ENCODE data around the gene MUS81.

Gene MUS81

DNA sequence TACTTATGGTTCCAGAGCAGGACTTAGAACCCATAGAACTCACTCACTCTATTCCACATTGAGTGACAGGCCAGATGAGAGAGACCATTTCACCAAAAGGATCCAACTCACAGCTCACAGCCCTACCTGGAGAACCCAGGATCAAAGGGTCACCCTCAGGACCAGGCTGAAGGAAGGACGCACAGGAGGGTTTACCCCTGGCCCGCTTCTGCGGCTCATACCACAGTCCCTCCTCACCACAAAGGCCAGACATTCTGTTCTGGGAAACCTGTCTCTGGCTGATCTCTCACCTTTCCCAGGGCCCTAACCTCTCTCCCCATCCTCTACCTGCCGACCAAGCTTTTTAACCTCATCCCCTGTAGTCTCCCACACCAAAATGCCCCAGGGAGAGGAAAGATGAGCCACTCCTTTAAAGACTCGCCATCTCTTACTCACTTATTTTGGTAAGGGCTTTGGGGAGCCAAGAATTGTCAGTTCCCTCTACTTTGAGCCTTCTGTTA is 35.3 kb downstream of the MUS81 start:
- TF ChIP-seq TARDBP (IDR thresholded peaks at IDR 0.05) (no peak), ZNF384 (IDR thresholded peaks at IDR 0.05) (no peak)
- TF ChIP-seq, protein P1, sequence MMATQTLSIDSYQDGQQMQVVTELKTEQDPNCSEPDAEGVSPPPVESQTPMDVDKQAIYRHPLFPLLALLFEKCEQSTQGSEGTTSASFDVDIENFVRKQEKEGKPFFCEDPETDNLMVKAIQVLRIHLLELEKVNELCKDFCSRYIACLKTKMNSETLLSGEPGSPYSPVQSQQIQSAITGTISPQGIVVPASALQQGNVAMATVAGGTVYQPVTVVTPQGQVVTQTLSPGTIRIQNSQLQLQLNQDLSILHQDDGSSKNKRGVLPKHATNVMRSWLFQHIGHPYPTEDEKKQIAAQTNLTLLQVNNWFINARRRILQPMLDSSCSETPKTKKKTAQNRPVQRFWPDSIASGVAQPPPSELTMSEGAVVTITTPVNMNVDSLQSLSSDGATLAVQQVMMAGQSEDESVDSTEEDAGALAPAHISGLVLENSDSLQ (IDR thresholded peaks at IDR 0.05): peak; percentile 55; the same call in 1 of the 2 replicates
- ChIA-PET POLR2A (interaction anchor here (1.2 to 2.0 kb wide), 2 partner anchors 36 to 175 kb away, joined by 3 to 6 read pairs; partner anchors contain the start of gene RNASEH2C), CTCF (interaction anchor here (1.4 kb wide), 1 partner anchor 11 kb away, joined by 3 read pairs; no protein-coding TSS in a partner anchor)
- no peak for DNase-seq (ENCODE audit: extremely low spot score)

DNA sequence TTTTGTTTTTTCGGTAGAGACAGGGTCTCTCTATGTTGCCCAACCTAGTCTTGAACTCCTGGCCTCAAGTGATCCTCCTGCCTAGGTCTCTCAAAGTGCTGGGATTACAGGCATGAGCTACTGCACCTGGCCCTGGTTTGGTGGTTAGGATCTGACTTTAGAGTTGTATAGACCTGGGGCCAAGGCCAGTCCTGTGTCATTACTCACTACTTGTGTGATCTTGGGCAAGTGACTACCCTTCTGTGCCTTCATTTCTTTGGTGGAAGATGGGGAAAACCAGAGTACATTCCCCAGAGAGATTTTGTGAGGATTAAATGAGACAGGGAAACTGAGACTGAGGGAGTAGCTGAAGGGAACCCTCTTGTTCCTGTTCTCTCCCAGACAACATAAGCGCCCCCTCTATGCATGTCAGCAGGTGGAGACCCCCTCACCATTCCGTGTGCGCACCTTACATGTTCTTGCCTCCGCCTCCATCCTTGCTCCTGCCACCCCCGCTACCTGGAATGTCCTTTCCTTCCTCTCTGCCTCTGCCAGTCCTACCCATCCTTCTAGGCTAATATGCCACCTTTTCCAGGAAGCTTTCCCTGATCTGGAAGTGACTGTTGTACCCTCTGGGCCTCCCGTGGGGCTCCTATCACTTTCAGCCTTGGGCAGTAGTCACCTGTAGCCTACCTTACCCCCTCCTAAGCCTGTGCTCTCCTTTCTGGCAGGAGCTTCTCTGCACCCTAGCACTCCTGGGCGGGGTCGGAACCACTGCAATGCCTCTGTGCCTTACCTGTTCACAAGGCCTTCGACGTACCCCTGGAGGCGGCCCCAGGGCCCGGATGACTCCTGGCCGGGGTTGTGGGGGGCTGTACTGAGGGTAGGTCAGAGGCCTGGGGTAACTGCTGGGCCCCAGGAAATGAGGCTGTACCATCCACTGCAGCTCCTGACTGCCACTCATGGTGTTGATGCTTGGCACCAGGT is 36.1 kb downstream of the MUS81 start:
- ChIA-PET CTCF (interaction anchor here (0.6 to 1.4 kb wide), 3 partner anchors 8 to 185 kb away, joined by 3 read pairs; partner anchors contain the start of gene FIBP), POLR2A (interaction anchor here (1.2 to 2.0 kb wide), 2 partner anchors 37 to 176 kb away, joined by 3 to 6 read pairs; partner anchors contain the start of gene RNASEH2C)
- TF ChIP-seq SUZ12 (IDR thresholded peaks at IDR 0.05): no peak
- no peak for TF ChIP-seq TARDBP (IDR thresholded peaks at IDR 0.05)
- no peak for TF ChIP-seq CTBP1 (IDR thresholded peaks at IDR 0.05; ENCODE audit: borderline replicate concordance)
- no peak for TF ChIP-seq FOXK2 (IDR thresholded peaks at IDR 0.05)
- TF ChIP-seq ZNF384 (IDR thresholded peaks at IDR 0.05): no peak
- no peak for DNase-seq (ENCODE audit: extremely low spot score)

- DNase-seq (ENCODE audit: extremely low spot score): no peak
- TF ChIP-seq FOXA1 (IDR thresholded peaks at IDR 0.05): no peak
- TF ChIP-seq ELF4 (IDR thresholded peaks at IDR 0.05): no peak
- TF ChIP-seq SP1 (IDR thresholded peaks at IDR 0.05): no peak
- no peak for TF ChIP-seq L3MBTL2 (conservative IDR thresholded peaks at IDR 0.05)
- TF ChIP-seq, protein P1 (IDR thresholded peaks at IDR 0.05): no peak
- TF ChIP-seq CTBP1 (IDR thresholded peaks at IDR 0.05; ENCODE audit: borderline replicate concordance): no peak
- no peak for TF ChIP-seq BHLHE40 (IDR thresholded peaks at IDR 0.05; ENCODE audit: borderline replicate concordance)
- TF ChIP-seq ZNF384 (IDR thresholded peaks at IDR 0.05): no peak
- TF ChIP-seq ARNT (IDR thresholded peaks at IDR 0.05): no peak
- TF ChIP-seq NFRKB (IDR thresholded peaks at IDR 0.05): no peak
- ChIA-PET POLR2A (interaction anchor here (1.3 to 2.0 kb wide), 2 partner anchors 9 to 38 kb away, joined by 3 to 6 read pairs; no protein-coding TSS in a partner anchor), CTCF (interaction anchor here (6.6 kb wide), 1 partner anchor 7 kb away, joined by 36 read pairs; the partner anchor contains the start of genes CCDC85B and FIBP)
Observed at GRCh38 chr11:65897020-65897471, 36.8 kb downstream of the MUS81 start.

- POLR2A ChIA-PET: interaction anchor here (0.8 to 5.8 kb wide), 3 partner anchors 8 to 13 kb away, joined by 3 to 72 read pairs (median 4); partner anchors contain the start of genes CCDC85B and FIBP
- CTCF ChIA-PET: interaction anchor here (6.6 kb wide), 1 partner anchor 9 kb away, joined by 36 read pairs; the partner anchor contains the start of genes CCDC85B and FIBP
- TF ChIP-seq NFRKB (IDR thresholded peaks at IDR 0.05) (no peak), SUZ12 (IDR thresholded peaks at IDR 0.05) (no peak), TARDBP (IDR thresholded peaks at IDR 0.05) (no peak), FOXA1 (IDR thresholded peaks at IDR 0.05) (no peak), ARNT (IDR thresholded peaks at IDR 0.05) (no peak), FOXK2 (IDR thresholded peaks at IDR 0.05) (no peak), L3MBTL2 (conservative IDR thresholded peaks at IDR 0.05) (no peak), ELF4 (IDR thresholded peaks at IDR 0.05) (no peak), ZNF384 (IDR thresholded peaks at IDR 0.05) (no peak), LEF1 (IDR thresholded peaks at IDR 0.05; ENCODE audit: borderline replicate concordance) (no peak), CTBP1 (IDR thresholded peaks at IDR 0.05; ENCODE audit: borderline replicate concordance) (no peak), FOXM1 (IDR thresholded peaks at IDR 0.05; ENCODE audit: borderline replicate concordance) (no peak), SP1 (IDR thresholded peaks at IDR 0.05) (no peak), HDGF (IDR thresholded peaks at IDR 0.05; ENCODE audit: borderline replicate concordance) (no peak), BHLHE40 (IDR thresholded peaks at IDR 0.05; ENCODE audit: borderline replicate concordance) (no peak)
- TF ChIP-seq, protein P1 (IDR thresholded peaks at IDR 0.05): no peak
- DNase-seq (ENCODE audit: extremely low spot score): no peak
Observed at GRCh38 chr11:65898656-65899355, 38.6 kb downstream of the MUS81 start.

DNA sequence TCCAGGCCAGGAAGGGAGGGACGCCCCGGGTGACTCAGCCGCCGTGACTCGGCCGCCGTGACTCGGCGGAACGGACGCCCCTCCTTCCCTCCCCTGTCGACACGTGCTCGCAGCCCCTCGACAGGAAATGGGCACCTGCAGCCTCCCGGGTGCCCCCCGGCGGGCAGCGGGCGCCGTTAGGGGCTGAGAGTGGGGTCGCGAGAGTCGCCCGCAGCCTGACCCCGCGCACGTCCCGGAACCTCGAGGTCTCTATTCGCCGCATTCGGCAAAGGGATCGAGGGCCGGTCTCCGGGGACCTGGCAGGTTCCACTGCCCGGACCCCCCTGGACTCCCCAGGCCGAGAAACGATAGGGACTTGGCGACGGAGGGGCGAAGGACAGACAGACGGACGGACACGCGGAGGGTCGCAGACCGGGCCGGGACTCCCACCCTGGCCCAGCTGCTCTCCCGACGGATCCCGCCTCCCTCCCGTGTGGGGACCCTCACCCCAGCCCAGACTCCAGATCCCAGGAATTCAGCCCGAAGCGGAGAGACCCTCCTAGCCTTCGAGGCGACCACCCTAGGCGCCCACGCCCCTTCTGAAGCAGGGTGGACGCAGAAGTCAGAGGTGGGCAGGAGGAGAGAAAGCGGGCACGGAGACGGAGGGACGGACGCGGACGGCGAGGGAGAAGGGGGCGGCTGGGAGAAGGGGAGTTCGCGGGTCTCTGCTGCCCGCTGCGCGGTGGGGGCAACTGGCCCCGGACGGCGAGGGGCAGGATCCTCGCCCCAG is 39.3 kb downstream of the MUS81 start:
- TF ChIP-seq L3MBTL2 (conservative IDR thresholded peaks at IDR 0.05): peak; percentile 62
- no peak for TF ChIP-seq TARDBP (IDR thresholded peaks at IDR 0.05)
- CTCF ChIA-PET: interaction anchor here (6.6 kb wide), 1 partner anchor 10 kb away, joined by 36 read pairs; the partner anchor contains the start of genes CCDC85B and FIBP
- POLR2A ChIA-PET: interaction anchor here (1.3 to 5.8 kb wide), 2 partner anchors 9 to 12 kb away, joined by 3 to 72 read pairs; partner anchors contain the start of genes CCDC85B and FIBP
- DNase-seq (ENCODE audit: extremely low spot score): no peak

Data from HEK293T (cell line).